ENCODE data around the gene HPSE2.

GRCh38 chr10:98800263-98800662 is 435.4 kb downstream of the HPSE2 start:
- TF ChIP-seq, protein P1, sequence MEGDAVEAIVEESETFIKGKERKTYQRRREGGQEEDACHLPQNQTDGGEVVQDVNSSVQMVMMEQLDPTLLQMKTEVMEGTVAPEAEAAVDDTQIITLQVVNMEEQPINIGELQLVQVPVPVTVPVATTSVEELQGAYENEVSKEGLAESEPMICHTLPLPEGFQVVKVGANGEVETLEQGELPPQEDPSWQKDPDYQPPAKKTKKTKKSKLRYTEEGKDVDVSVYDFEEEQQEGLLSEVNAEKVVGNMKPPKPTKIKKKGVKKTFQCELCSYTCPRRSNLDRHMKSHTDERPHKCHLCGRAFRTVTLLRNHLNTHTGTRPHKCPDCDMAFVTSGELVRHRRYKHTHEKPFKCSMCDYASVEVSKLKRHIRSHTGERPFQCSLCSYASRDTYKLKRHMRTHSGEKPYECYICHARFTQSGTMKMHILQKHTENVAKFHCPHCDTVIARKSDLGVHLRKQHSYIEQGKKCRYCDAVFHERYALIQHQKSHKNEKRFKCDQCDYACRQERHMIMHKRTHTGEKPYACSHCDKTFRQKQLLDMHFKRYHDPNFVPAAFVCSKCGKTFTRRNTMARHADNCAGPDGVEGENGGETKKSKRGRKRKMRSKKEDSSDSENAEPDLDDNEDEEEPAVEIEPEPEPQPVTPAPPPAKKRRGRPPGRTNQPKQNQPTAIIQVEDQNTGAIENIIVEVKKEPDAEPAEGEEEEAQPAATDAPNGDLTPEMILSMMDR (IDR thresholded peaks at IDR 0.05; ENCODE audit: low read depth, low read length) = no peak
- no peak for TF ChIP-seq EZH2phosphoT487 (IDR thresholded peaks at IDR 0.05; ENCODE audit: low read depth)
